GM21367 (cell line): Measurements from ENCODE around the gene HSD17B13.

Experiments
- ATAC-seq: cut with Tn5 transposase; IDR thresholded peaks from one replicate; pipeline ENCODE4 v1.9.1; 2021; ENCODE audit not compliant: unreplicated experiment

HSD17B13 gene

GRCh38 chr4:87268411-87268810, 54.3 kb downstream of the HSD17B13 start:
- ATAC-seq = no peak

DNA sequence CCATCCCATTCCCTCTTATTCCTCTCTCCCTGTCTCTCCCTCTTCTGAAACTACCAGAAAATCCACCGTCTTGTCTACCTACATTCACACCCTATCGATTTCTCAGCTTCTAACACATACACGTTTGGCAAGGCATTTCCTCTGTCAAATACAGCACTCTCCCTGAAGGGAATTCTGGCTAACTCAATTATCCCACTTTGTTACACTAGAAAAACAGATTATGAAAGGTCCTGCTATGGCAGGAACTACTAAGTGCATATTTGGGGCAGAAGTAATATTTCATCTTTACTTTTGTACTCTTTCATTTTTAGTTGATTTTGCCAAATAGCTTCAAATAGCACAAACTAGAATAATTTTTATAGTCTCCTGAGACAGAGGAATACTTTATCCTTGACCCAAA, 55.7 kb downstream of the HSD17B13 start:
- ATAC-seq = no peak

DNA sequence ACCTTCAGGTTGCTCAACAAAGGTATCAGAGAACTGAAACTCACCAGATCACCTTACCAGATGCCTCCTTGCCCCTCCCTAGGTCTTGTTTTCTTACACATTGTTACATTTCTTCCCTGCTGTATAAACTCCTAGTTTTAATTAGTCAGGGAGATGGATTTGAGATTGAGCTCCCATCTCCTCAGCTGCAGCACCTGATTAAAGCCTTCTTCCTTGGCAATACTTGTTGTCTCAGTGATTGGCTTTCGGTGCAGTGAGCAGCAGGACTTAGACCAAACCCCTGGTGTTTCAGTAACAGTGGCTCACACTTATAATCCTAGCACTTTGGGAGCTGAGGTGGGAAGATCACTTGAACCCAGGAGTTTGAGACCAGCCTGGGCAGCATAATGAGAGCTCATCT, 59.8 kb downstream of the HSD17B13 start:
- no peak for ATAC-seq

DNA sequence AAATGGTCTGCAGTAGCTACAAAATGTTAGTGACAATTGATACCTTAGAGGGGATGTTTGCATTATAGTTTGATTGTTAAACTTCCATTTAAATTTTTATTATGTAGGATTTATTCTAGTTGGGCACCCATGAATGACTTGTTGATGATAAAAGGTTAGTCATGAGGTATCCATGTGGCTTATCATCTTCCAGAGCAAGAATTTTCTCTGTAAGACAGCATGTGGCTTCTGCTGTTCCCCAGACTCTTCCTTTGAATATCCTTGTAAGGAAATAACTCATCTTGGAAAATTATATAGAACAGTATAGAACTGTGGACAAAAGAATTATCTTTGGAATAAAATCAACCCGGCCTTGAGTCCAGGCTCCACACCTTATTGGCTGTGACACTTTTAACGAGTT, 62.2 kb downstream of the HSD17B13 start:
- no peak for ATAC-seq

GRCh38 chr4:87258677-87259076, 64.0 kb downstream of the HSD17B13 start:
- ATAC-seq = no peak

GRCh38 chr4:87257523-87257922, 65.2 kb downstream of the HSD17B13 start:
- ATAC-seq = no peak

GRCh38 chr4:87255755-87256154, 66.9 kb downstream of the HSD17B13 start:
- ATAC-seq = no peak
